ENCODE results near the gene NHS. TPM values are rescaled to one million over a fixed set of nuclear protein-coding genes. Genes with fewer than 3 reads are reported as not detected.

Gene NHS
- total RNA-seq, 1 donor: 10.5 TPM

- H3K4me2 ChIP-seq (ENCODE audit: insufficient read depth, low read length): no peak overlapping the region
- no peak overlapping the region for H3K4me3 ChIP-seq (ENCODE audit: insufficient read depth, low read length)
- no peak overlapping the region for H2AFZ ChIP-seq (ENCODE audit: low read length)
- H3K36me3 ChIP-seq (ENCODE audit: insufficient read depth, low read length): no peaks in the 10 kb centered on the region
- H3K4me1 ChIP-seq (ENCODE audit: insufficient read depth, low read length): peaks cover 33% of the 10 kb centered on the region
- no peaks in the 10 kb centered on the region for H4K20me1 ChIP-seq (ENCODE audit: insufficient read depth, low read length)
- H3K9me3 ChIP-seq (ENCODE audit: low read depth, low read length): no peaks in the 10 kb centered on the region
- no peak overlapping the region for H3K27ac ChIP-seq (ENCODE audit: low read depth, low read length)
- no peaks in the 10 kb centered on the region for H3K27me3 ChIP-seq (ENCODE audit: insufficient read depth, low read length)
- no peak for TF ChIP-seq CTCF (IDR thresholded peaks at IDR 0.05; ENCODE audit: extremely low read depth, low read depth, low read length)
- peaks cover 2% of the 10 kb centered on the region for H3K79me2 ChIP-seq (ENCODE audit: insufficient read depth, low read length)
- DNase-seq (ENCODE audit: insufficient read length, low spot score, missing footprints): no peak
These were observed 212.4 kb downstream of the NHS start for GRCh38 chrX:17587366-17587765.

- Histone ChIP-seq H3K4me1 (ENCODE audit: insufficient read depth, low read length) (peaks cover 28% of the 10 kb centered on the region), H3K4me2 (ENCODE audit: insufficient read depth, low read length) (no peak overlapping the region), H3K36me3 (ENCODE audit: insufficient read depth, low read length) (no peaks in the 10 kb centered on the region), H2AFZ (ENCODE audit: low read length) (no peak overlapping the region), H3K4me3 (ENCODE audit: insufficient read depth, low read length) (no peak overlapping the region), H3K79me2 (ENCODE audit: insufficient read depth, low read length) (no peaks in the 10 kb centered on the region), H3K27me3 (ENCODE audit: insufficient read depth, low read length) (no peaks in the 10 kb centered on the region), H3K27ac (ENCODE audit: low read depth, low read length) (no peak overlapping the region), H4K20me1 (ENCODE audit: insufficient read depth, low read length) (no peaks in the 10 kb centered on the region), H3K9me3 (ENCODE audit: low read depth, low read length) (no peaks in the 10 kb centered on the region)
- DNase-seq (ENCODE audit: insufficient read length, low spot score, missing footprints): no peak
- TF ChIP-seq CTCF (IDR thresholded peaks at IDR 0.05; ENCODE audit: extremely low read depth, low read depth, low read length): no peak
These were observed 213.3 kb downstream of the NHS start for GRCh38 chrX:17588303-17588702.

GRCh38 chrX:17590892-17591740 is 216.1 kb downstream of the NHS start:
- no peak for DNase-seq (ENCODE audit: insufficient read length, low spot score, missing footprints)
- Histone ChIP-seq H3K79me2 (ENCODE audit: insufficient read depth, low read length) (no peaks in the 10 kb centered on the region), H3K36me3 (ENCODE audit: insufficient read depth, low read length) (no peaks in the 10 kb centered on the region), H3K27me3 (ENCODE audit: insufficient read depth, low read length) (no peaks in the 10 kb centered on the region), H3K27ac (ENCODE audit: low read depth, low read length) (peak overlapping the region; percentile 31), H3K4me2 (ENCODE audit: insufficient read depth, low read length) (peak overlapping the region; percentile 74), H4K20me1 (ENCODE audit: insufficient read depth, low read length) (no peaks in the 10 kb centered on the region), H3K4me1 (ENCODE audit: insufficient read depth, low read length) (peaks cover 23% of the 10 kb centered on the region), H2AFZ (ENCODE audit: low read length) (no peak overlapping the region), H3K4me3 (ENCODE audit: insufficient read depth, low read length) (peak overlapping the region; percentile 49), H3K9me3 (ENCODE audit: low read depth, low read length) (no peaks in the 10 kb centered on the region)
- peak; percentile 83 for TF ChIP-seq CTCF (IDR thresholded peaks at IDR 0.05; ENCODE audit: extremely low read depth, low read depth, low read length)

GRCh38 chrX:17591741-17592110 is 216.7 kb downstream of the NHS start:
- Histone ChIP-seq H3K27me3 (ENCODE audit: insufficient read depth, low read length) (no peaks in the 10 kb centered on the region), H3K4me1 (ENCODE audit: insufficient read depth, low read length) (peaks cover 28% of the 10 kb centered on the region), H3K27ac (ENCODE audit: low read depth, low read length) (peak overlapping the region; percentile 31), H3K9me3 (ENCODE audit: low read depth, low read length) (no peaks in the 10 kb centered on the region), H3K79me2 (ENCODE audit: insufficient read depth, low read length) (no peaks in the 10 kb centered on the region), H4K20me1 (ENCODE audit: insufficient read depth, low read length) (no peaks in the 10 kb centered on the region), H2AFZ (ENCODE audit: low read length) (no peak overlapping the region), H3K36me3 (ENCODE audit: insufficient read depth, low read length) (no peaks in the 10 kb centered on the region), H3K4me3 (ENCODE audit: insufficient read depth, low read length) (peak overlapping the region; percentile 49), H3K4me2 (ENCODE audit: insufficient read depth, low read length) (peak overlapping the region; percentile 74)
- TF ChIP-seq CTCF (IDR thresholded peaks at IDR 0.05; ENCODE audit: extremely low read depth, low read depth, low read length): no peak
- no peak for DNase-seq (ENCODE audit: insufficient read length, low spot score, missing footprints)

All from osteoblast (primary cell).